Raji (cell line): ENCODE data around the gene PTPRN2.

Experiments
- POLR2A ChIP-seq: IDR thresholded peaks from 2 replicates; pipeline ENCODE4 v1.6.1; 2011; ENCODE audit warnings: low read depth, low read length, control low read depth; ENCODE audit not compliant: insufficient read depth

The PTPRN2 gene

GRCh38 chr7:157630301-157630853 is 957.2 kb downstream of the PTPRN2 start:
- no peak for TF ChIP-seq POLR2A

- TF ChIP-seq POLR2A, result no peak
Observed at GRCh38 chr7:157628456-157628855, 959.2 kb downstream of the PTPRN2 start.

- no peak for TF ChIP-seq POLR2A
Observed at GRCh38 chr7:157627646-157628045, 960.0 kb downstream of the PTPRN2 start.

DNA sequence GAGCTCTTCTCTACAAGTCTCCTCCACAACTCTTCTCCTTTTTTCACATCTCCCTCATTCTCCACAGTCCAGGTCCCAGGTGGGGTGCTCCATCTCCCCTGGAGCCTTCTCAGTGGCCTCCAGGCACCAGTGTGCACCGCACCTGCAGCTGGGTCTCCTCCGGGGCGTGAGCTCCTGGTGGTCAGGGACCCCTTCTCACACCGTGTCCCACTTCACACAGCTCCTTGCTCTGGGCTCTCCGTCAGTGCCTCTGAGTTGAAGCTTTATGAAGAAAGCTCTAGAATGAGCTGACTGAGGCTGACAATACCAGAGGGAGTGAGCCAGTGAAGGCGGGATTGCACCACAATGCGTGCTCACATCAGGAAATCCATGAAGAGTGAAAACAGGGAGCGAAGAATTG is 960.6 kb downstream of the PTPRN2 start:
- TF ChIP-seq POLR2A, result no peak

- TF ChIP-seq POLR2A, result no peak
Observed at GRCh38 chr7:157625973-157626742, 961.5 kb downstream of the PTPRN2 start.

DNA sequence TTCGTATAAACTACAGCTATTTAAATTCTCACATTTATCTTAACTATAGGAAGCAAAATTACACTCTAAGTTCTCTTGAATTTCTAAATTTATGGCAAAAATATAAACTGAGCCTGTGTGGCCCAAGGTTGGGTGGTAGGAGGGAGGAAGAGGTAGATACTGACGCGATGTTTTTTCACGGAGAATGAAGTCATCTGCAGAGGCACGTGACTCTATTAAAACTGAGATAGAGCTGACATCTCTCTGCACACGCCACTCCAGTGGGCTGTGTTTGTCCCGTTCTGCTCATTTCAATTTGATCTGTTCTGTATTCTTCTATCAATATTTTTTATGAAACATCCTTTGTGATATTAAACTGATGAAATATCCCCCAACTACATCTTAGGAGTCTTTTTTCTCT is 964.1 kb downstream of the PTPRN2 start:
- TF ChIP-seq POLR2A, result no peak

- no peak for TF ChIP-seq POLR2A
Observed at GRCh38 chr7:157622408-157623205, 965.0 kb downstream of the PTPRN2 start.

DNA sequence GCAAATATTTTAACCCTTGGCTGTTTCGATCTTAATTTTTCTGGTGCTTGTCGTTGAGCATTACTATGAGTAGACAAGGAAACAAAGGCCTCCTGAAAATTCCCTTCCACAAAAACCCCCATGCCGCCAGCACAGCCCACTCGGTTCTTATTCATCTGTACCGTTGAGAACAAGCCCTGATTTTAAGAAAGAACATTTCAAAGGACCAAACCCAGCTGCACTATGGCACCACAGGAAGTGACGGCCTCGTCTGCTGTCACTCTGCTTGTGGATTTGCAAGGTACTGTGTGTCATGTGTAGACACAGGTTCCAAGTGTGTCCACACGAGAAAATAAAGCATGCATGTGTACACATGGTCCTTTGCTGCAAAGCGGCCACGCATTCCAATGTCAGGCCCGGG is 965.6 kb downstream of the PTPRN2 start:
- no peak for TF ChIP-seq POLR2A

DNA sequence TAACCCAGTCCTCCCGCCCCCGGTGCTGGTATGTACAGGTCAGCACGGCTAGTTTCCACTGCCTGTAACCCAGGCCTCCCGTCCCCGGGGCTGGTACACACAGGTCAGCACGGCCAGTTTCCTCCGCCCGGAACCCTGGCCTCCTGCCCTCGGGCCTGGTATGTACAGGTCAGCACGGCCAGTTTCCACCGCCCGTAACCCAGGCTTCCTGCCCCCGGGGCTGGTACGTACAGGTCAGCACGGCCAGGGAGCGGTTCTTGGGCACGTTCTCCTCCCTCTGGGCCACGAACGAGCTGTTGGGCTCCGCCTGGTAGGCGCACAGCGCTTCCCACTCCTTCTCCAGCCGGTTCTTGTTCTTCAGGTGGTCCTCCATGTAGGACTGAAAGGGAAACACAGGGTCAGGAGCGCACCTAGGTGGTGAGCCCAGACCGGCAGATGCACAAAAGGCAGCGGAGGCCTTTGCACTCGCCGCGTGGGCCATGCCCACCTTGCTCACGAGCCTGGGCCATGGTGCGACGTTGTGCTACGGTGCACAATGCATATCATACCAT is 966.4 kb downstream of the PTPRN2 start:
- TF ChIP-seq POLR2A, result no peak

DNA sequence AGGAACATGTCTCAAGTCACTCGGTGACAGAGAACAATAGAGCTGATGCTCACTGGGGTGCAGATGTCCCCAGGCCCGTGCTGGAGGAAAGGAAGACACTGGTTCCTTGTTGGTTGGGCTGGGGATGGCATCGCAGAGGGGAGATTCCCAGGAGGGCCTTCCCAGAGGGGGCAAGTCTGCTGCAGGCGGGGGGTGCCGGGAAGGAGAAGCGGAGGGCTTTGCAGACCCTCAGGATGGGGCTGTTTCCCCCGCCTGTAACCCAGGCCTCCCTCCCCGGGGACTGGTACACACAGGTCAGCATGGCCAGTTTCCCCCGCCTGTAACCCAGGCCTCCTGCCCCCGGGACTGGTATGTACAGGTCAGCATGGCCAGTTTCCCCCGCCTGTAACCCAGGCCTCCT is 967.0 kb downstream of the PTPRN2 start:
- TF ChIP-seq POLR2A, result no peak

DNA sequence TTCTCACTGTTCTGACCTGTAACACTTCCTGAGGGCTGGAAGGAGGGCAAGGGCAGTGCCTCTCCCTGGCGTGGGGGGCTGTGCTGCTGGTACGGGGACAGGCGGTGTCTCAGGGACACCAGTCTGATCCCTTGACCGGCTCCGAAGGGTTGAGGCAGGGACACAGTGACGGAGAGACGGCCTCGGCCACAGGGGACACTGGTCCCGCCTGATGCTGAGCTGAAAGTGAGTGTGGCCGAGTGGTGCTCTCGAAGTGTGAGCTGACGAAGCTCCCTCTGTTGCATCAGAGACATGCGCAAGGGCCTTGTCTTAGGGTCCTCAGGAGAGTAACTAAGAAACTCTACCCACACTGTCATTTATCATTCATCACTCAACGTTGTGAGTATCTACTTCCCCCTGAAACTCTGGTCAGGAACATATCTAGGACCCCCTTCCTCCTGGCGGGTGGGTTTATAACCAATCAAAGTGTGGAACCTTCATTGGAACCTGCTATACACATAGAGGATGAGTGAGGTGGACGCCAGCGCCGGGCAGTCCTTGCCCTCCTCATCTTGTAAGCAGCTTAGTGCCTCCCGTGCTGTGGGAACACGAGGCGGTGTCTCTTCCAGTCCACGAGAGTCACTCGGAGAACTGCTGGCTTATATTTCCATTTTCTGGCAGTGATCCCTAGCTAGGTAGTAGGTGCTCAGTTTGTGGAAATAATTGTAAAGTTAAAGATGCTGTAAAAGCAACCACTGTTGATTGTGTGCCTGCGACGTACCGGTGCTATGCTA is 967.7 kb downstream of the PTPRN2 start:
- no peak for TF ChIP-seq POLR2A

- TF ChIP-seq POLR2A, result no peak
Observed at GRCh38 chr7:157618823-157619606, 968.6 kb downstream of the PTPRN2 start.

DNA sequence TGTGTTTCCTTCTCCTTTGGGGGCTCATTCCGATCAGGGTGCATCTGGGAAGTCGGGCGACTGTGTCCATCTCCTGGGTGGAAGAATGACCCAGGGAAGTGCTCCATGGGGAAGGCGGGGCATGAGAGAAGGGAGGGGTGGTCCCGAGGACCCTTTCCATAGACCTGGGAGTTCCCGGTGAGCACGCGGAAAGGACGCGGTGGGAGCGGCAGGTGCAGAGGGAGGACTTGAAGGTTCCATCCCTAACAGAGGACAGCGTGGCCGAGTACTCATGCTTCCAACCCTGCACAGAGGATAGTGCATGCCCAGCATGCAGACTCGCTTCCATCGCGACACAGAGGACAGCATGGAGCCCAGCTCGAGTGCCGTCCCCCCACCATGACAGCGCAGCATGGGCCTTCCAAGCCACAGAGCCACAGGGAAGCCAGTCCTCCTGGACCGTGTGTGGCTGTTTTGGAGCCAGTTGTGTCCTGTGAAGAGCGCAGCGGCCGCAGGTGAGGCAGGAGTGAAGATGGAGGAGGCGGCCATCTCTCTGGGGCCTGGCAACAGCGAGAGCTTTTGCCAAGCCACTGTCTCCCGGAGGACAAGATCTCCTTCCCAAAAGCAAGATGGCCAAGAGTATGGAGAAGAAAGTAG is 969.4 kb downstream of the PTPRN2 start:
- TF ChIP-seq POLR2A, result no peak

GRCh38 chr7:157617401-157617800 is 970.2 kb downstream of the PTPRN2 start:
- TF ChIP-seq POLR2A, result no peak

DNA sequence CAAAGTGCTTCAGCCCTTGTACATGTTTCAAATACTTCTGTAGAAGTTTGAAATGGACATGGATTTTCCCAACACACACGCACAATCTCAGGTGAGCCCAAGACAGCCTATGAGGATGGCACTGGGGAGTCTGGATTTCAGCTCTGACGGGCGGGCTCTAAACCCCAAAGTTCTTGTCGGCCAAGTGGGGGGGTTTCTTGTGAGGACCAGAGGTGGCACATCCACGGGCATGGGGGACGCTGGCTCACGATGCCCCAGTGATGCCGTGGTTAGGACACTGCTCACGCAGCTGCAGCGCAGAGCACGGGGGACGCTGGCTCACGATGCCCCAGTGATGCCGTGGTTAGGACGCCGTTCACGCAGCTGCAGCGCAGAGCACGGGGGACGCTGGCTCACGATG is 970.7 kb downstream of the PTPRN2 start:
- TF ChIP-seq POLR2A, result no peak
